GM12878 (cell line): ENCODE measurements around the gene COL27A1. TPM values are rescaled to one million over a fixed set of nuclear protein-coding genes. Genes with fewer than 3 reads are reported as not detected.

Experiments
- ATAC-seq: fragments of 200-7000 bp; cut with Tn5 transposase; 3 replicates; pipeline ENCODE4 v1.9.1; 2020; ENCODE audit warnings: mild to moderate bottlenecking, moderate library complexity
- BruUV-seq: library from RNA; stranded (reverse); fragments of 400-500 nt; replicated peaks from 2 replicates; lab custom pipeline; 2021; lab: Mats Ljungman, UMichigan
- CTCF ChIA-PET: fragments of 300-600 bp; sonication (Branson Sonifier 250); formaldehyde crosslinking; extraction: SDS; loops from one replicate; lab custom pipeline; 2021; ENCODE audit warnings: inconsistent platforms; lab: Yijun Ruan, JAX
- POLR2A ChIA-PET: fragments of 350-600 bp; formaldehyde crosslinking; extraction: SDS; loops from one replicate; lab custom pipeline; 2021; ENCODE audit warnings: inconsistent platforms; lab: Charles Lee
- RAD21 ChIA-PET: fragments of 300-600 bp; sonication (Branson Sonifier 250); formaldehyde crosslinking; loops from one replicate; lab custom pipeline; 2023; ENCODE audit warnings: antibody characterized with exemption; ENCODE audit not compliant: unreplicated experiment; lab: Charles Lee
- SMC1A ChIA-PET: fragments of 300-600 bp; sonication (Branson Sonifier 250); formaldehyde crosslinking; loops from one replicate; lab custom pipeline; 2023; ENCODE audit not compliant: unreplicated experiment, uncharacterized antibody; lab: Charles Lee
- DNase-seq: peaks from one replicate; pipeline ENCODE4 v3.0.0-alpha.2; 2011; ENCODE audit warnings: low read depth, low spot score
- FAIRE-seq: peaks from 3 replicates; lab custom pipeline; 2011; peaks lifted over from hg19 to GRCh38; lab: Jason Lieb, UNC
- H2AFZ ChIP-seq: 2 replicates; pipeline ENCODE4 v1.6.0; 2011; ENCODE audit warnings: low read depth, low read length, control low read depth; ENCODE audit not compliant: control insufficient read depth
- H3K27ac ChIP-seq: 2 replicates; pipeline ENCODE4 v1.5.1; 2011; ENCODE audit warnings: control low read depth; ENCODE audit not compliant: control insufficient read depth, insufficient read depth
- H3K27me3 ChIP-seq, 2 experiments: replicated peaks in 1 of 2; 2 replicates each; pipeline versions ENCODE4 v1.6.0 to v1.6.1; 2011; ENCODE audit warnings: low read length in 1 of 2; ENCODE audit not compliant: control insufficient read depth in 2 of 2, insufficient read depth in 2 of 2
- H3K36me3 ChIP-seq, 2 experiments: 2 replicates each; pipeline ENCODE4 v1.5.1; 2011; ENCODE audit warnings: low read length in 1 of 2; ENCODE audit not compliant: control insufficient read depth in 2 of 2, insufficient read depth in 2 of 2
- H3K4me1 ChIP-seq: 2 replicates; pipeline ENCODE4 v1.6.1; 2011; ENCODE audit warnings: mild to moderate bottlenecking, low read length, moderate library complexity, mixed read lengths; ENCODE audit not compliant: control insufficient read depth, insufficient read depth
- H3K4me2 ChIP-seq: 2 replicates; pipeline ENCODE4 v1.6.0; 2011; ENCODE audit warnings: control low read depth; ENCODE audit not compliant: control insufficient read depth, insufficient read depth
- H3K4me3 ChIP-seq: fragments of 200-600 bp; sonication (generic); 2 replicates; pipeline ENCODE4 v1.5.1; 2016
- H3K79me2 ChIP-seq: 2 replicates; pipeline ENCODE4 v1.6.0; 2011; ENCODE audit warnings: low read length; ENCODE audit not compliant: control insufficient read depth, insufficient read depth
- H3K9ac ChIP-seq: 2 replicates; pipeline ENCODE4 v1.8.0; 2011; ENCODE audit warnings: low read length, control low read depth, mixed read lengths; ENCODE audit not compliant: control insufficient read depth, insufficient read depth
- H3K9me3 ChIP-seq: replicated peaks from 3 replicates; pipeline ENCODE4 v1.5.1; 2011; ENCODE audit warnings: mild to moderate bottlenecking, low read length; ENCODE audit not compliant: control insufficient read depth, insufficient read depth
- H4K20me1 ChIP-seq: 2 replicates; pipeline ENCODE4 v1.6.0; 2011; ENCODE audit not compliant: control insufficient read depth, insufficient read depth
- CREM ChIP-seq: IDR thresholded peaks from 2 replicates; pipeline ENCODE4 v1.6.1; 2014; ENCODE audit warnings: antibody characterized with exemption, low read depth
- EZH2 ChIP-seq: IDR thresholded peaks from 2 replicates; pipeline ENCODE4 v1.6.1; 2012; ENCODE audit warnings: low read depth, mild to moderate bottlenecking, control low read depth, inconsistent platforms, low read length, borderline replicate concordance; ENCODE audit not compliant: control insufficient read depth
- JUND ChIP-seq: IDR thresholded peaks from 2 replicates; pipeline ENCODE4 v1.6.1; 2012; ENCODE audit warnings: low read depth, mild to moderate bottlenecking, low read length, improper control_type of control experiment, moderate library complexity
- RBBP5 ChIP-seq: fragments of 200-600 bp; sonication (generic); conservative IDR thresholded peaks from 2 replicates; pipeline ENCODE4 v1.6.1; 2016
- STAT3 ChIP-seq: IDR thresholded peaks from 2 replicates; pipeline ENCODE4 v1.6.1; 2011; ENCODE audit warnings: low read depth, low read length, improper control_type of control experiment
- SUZ12 ChIP-seq: fragments of 200-600 bp; sonication (generic); IDR thresholded peaks from one replicate; pipeline ENCODE4 v1.6.1; 2018; ENCODE audit warnings: antibody characterized with exemption, mild to moderate bottlenecking; ENCODE audit not compliant: unreplicated experiment
- WGBS: methylation state at CpG from one replicate; pipeline ENCODE4 v1.1.6; 2016; ENCODE audit warnings: low lambda C conversion rate; ENCODE audit not compliant: insufficient replicate concordance, insufficient coverage; ENCODE audit errors: missing lambda C conversion rate; 5-methylcytosine and 5-hydroxymethylcytosine counted together
- in situ Hi-C: fragments of 300-500 bp; cut with MboI; formaldehyde crosslinking; loops from 9 replicates; pipeline ENCODE4 v1.14.3; 2018; ENCODE audit warnings: mixed read lengths
- intact Hi-C: fragments of 100-400 bp; cut with micrococcal nuclease; formaldehyde crosslinking; loops from one replicate; pipeline ENCODE4 v1.14.2; 2022; ENCODE audit not compliant: unreplicated experiment
- polyA plus RNA-seq, 11 experiments: library from polyadenylated mRNA; depleted of rRNA in 4 of 11; unstranded in 6 of 11; stranded (reverse) in 5 of 11; fragments of >200 nt; fragmentation: Nextera tagmentation in 4 of 11; fragmentation: Illumina TruSeq in 1 of 11; extraction: Ambion mirVana in 4 of 11; extraction: Trizol in 1 of 11; gene quantifications; 1 replicate in 1 of 11; 2 replicates in 10 of 11; pipeline versions ENCODE4 v1.2.1 to v1.2.3, GENCODE V29; 2011 to 2016; ENCODE audit warnings: inconsistent platforms in 2 of 11, missing spikeins in 2 of 11, low read depth in 1 of 11
- total RNA-seq, 4 experiments: library from RNA; depleted of rRNA in 3 of 4; stranded (reverse); fragments of >200 nt in 3 of 4; fragmentation: Illumina TruSeq in 1 of 4; extraction: Trizol in 1 of 4; gene quantifications; 2 replicates each; pipeline versions ENCODE4 v1.2.1 to v1.2.3, GENCODE V29; 2013 to 2021
- TF ChIP-seq, protein P1 (sequence below): IDR thresholded peaks from 2 replicates; pipeline ENCODE4 v1.6.1; 2012; ENCODE audit warnings: low read depth, low read length, improper control_type of control experiment
- TF ChIP-seq, protein P2 (sequence below): fragments of 450-650 bp; IDR thresholded peaks from 2 replicates; pipeline ENCODE4 v1.6.1; 2017; ENCODE audit warnings: mild to moderate bottlenecking, low read depth, inconsistent platforms; ENCODE audit not compliant: poor library complexity, severe bottlenecking
- TF ChIP-seq, protein P3 (sequence below): IDR thresholded peaks from 2 replicates; pipeline ENCODE4 v1.6.1; 2012; ENCODE audit warnings: low read depth, low read length, improper control_type of control experiment

Gene COL27A1
- total and polyA plus RNA-seq, 10 of the 15 experiments (the other 5 are each of a cell fraction or from before 2014, with no cell fraction given): 0.10 TPM; not detected in 9

DNA sequence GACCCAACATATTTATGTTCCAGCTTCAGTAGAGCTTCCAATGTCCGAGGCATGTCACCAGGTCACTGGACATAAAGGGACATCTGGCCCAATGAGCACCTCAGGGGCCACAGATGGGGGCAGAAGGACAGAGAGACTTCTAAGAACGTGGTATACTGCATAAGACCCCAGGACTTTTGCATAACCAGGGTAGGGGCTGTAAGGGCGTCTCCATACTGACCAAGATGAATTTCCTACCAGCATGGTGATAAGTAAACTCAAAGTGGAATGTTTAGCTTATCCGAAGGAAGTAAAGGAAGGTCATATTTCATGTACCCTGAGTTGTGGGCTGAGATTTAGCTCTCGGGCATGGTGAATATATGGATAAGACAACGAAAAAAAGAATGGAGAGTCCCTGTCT, 17.5 kb upstream of the COL27A1 start:
- intact Hi-C loops: no loop called here
- no peaks in the 10 kb centered on the region for H3K4me1 ChIP-seq
- ChIA-PET RAD21 (no interaction called here), CTCF (interaction anchor here (0.7 kb wide), 1 partner anchor 17 kb away, joined by 3 read pairs; the partner anchor contains the start of gene COL27A1), POLR2A (no interaction called here), SMC1A (interaction anchor here (0.5 kb wide), 1 partner anchor 156 kb away, joined by 3 read pairs; no protein-coding TSS in a partner anchor)
- TF ChIP-seq RBBP5: no peak
- TF ChIP-seq JUND: no peak
- TF ChIP-seq SUZ12: no peak
- TF ChIP-seq CREM: no peak
- no peaks in the 10 kb centered on the region for H3K36me3 ChIP-seq
- H3K4me3 ChIP-seq: no peak overlapping the region
- no peak overlapping the region for H3K27ac ChIP-seq
- WGBS: 4% methylated on average over 6 of the region's 6 CpGs
- no peaks in the 10 kb centered on the region for H4K20me1 ChIP-seq
- no peaks in the 10 kb centered on the region for H3K9me3 ChIP-seq
- H2AFZ ChIP-seq: no peak overlapping the region
- H3K27me3 ChIP-seq: peaks cover 0 to 2% of the 10 kb centered on the region in 2 experiments; a peak in 2 of 4 replicates
- no peak overlapping the region for H3K9ac ChIP-seq
- ATAC-seq (no peak), DNase-seq (no peak), FAIRE-seq (no peak)
- in situ Hi-C loops: no loop called here
- no TSS peak for BruUV-seq
- H3K4me2 ChIP-seq: no peak overlapping the region
- no peaks in the 10 kb centered on the region for H3K79me2 ChIP-seq

DNA sequence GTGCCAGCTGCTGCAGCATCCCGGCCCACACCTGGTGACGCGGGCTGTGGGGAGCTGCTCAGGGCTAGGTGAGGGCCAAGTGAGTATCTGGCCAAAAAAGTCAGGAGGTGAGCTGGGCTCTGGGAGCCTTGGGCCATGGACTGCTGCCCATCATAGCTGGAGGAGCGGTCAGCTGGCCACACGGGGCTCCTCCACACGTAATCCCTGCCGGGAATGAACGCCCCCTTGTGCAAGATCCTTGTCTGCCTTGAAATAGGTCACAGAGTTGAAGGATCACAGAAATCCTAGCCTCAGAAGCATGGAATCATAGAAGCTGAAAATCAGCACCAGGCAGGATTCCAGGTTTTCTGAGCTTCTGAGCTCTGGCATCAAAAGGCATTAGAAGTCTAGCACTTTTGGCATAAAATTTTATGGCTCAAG, 16.8 kb upstream of the COL27A1 start:
- Histone ChIP-seq H3K4me1 (no peaks in the 10 kb centered on the region), H3K27ac (no peak overlapping the region), H3K4me3 (no peak overlapping the region), H3K9ac (no peak overlapping the region), H3K36me3 (no peaks in the 10 kb centered on the region), H3K9me3 (no peaks in the 10 kb centered on the region), H3K27me3 (peaks cover 0 to 2% of the 10 kb centered on the region in 2 experiments; a peak in 2 of 4 replicates), H3K79me2 (no peaks in the 10 kb centered on the region), H4K20me1 (no peaks in the 10 kb centered on the region), H3K4me2 (no peak overlapping the region), H2AFZ (no peak overlapping the region)
- POLR2A ChIA-PET: interaction anchor here (0.6 kb wide), 1 partner anchor 493 kb away, joined by 5 read pairs; no protein-coding TSS in a partner anchor
- RAD21 ChIA-PET: no interaction called here
- intact Hi-C loops (no loop called here), in situ Hi-C loops (no loop called here)
- FAIRE-seq: no peak
- no TSS peak for BruUV-seq
- ATAC-seq: no peak
- no peak for DNase-seq
- CTCF ChIA-PET: no interaction called here
- 36% methylated on average over 8 of the region's 8 CpGs for WGBS
- SMC1A ChIA-PET: interaction anchor here (0.6 kb wide), 1 partner anchor 98 kb away, joined by 3 read pairs; no protein-coding TSS in a partner anchor
- TF ChIP-seq, protein P1, sequence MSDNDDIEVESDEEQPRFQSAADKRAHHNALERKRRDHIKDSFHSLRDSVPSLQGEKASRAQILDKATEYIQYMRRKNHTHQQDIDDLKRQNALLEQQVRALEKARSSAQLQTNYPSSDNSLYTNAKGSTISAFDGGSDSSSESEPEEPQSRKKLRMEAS: no peak
- TF ChIP-seq, protein P2, sequence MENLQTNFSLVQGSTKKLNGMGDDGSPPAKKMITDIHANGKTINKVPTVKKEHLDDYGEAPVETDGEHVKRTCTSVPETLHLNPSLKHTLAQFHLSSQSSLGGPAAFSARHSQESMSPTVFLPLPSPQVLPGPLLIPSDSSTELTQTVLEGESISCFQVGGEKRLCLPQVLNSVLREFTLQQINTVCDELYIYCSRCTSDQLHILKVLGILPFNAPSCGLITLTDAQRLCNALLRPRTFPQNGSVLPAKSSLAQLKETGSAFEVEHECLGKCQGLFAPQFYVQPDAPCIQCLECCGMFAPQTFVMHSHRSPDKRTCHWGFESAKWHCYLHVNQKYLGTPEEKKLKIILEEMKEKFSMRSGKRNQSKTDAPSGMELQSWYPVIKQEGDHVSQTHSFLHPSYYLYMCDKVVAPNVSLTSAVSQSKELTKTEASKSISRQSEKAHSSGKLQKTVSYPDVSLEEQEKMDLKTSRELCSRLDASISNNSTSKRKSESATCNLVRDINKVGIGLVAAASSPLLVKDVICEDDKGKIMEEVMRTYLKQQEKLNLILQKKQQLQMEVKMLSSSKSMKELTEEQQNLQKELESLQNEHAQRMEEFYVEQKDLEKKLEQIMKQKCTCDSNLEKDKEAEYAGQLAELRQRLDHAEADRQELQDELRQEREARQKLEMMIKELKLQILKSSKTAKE: no peak
- TF ChIP-seq, protein P3, sequence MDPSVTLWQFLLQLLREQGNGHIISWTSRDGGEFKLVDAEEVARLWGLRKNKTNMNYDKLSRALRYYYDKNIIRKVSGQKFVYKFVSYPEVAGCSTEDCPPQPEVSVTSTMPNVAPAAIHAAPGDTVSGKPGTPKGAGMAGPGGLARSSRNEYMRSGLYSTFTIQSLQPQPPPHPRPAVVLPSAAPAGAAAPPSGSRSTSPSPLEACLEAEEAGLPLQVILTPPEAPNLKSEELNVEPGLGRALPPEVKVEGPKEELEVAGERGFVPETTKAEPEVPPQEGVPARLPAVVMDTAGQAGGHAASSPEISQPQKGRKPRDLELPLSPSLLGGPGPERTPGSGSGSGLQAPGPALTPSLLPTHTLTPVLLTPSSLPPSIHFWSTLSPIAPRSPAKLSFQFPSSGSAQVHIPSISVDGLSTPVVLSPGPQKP: no peak
- no peak for TF ChIP-seq EZH2
- no peak for TF ChIP-seq STAT3
